HepG2 (cell line): ENCODE measurements around the gene CGREF1. TPM values are rescaled to one million over a fixed set of nuclear protein-coding genes. Genes with fewer than 3 reads are reported as not detected.

Source experiments
- ATAC-seq: fragments of 200-7000 bp; cut with Tn5 transposase; 3 replicates; pipeline ENCODE4 v1.9.1; 2020; ENCODE audit warnings: mild to moderate bottlenecking, moderate library complexity
- BruUV-seq: library from RNA; stranded (reverse); fragments of 400-500 nt; replicated peaks from 2 replicates; lab custom pipeline; 2021; lab: Mats Ljungman, UMichigan
- CTCF ChIA-PET: fragments of 300-600 bp; formaldehyde crosslinking; extraction: SDS; loops from one replicate; lab custom pipeline; 2021; ENCODE audit warnings: low total read pairs, inconsistent platforms, low intra/inter-chr PET ratio; lab: Yijun Ruan, JAX
- POLR2A ChIA-PET: fragments of 350-600 bp; sonication (Branson Sonifier 250); formaldehyde crosslinking; loops from one replicate; lab custom pipeline; 2020; ENCODE audit warnings: antibody characterized with exemption, inconsistent platforms; lab: Yijun Ruan, JAX
- DNase-seq: peaks from one replicate; pipeline ENCODE4 v3.0.0-alpha.2; 2015; ENCODE audit warnings: low spot score
- FAIRE-seq: peaks from 3 replicates; lab custom pipeline; 2011; peaks lifted over from hg19 to GRCh38; lab: Jason Lieb, UNC
- H2AFZ ChIP-seq: one replicate; pipeline ENCODE4 v1.6.1; 2011; ENCODE audit warnings: low read length, inconsistent platforms
- H3K27ac ChIP-seq: fragments of 300-600 bp; 3 replicates; pipeline ENCODE4 v1.8.0; 2011; ENCODE audit warnings: mixed run types, mild to moderate bottlenecking, mixed read lengths, low read length, inconsistent platforms; ENCODE audit not compliant: insufficient read depth; ENCODE audit errors: extremely low read length
- H3K27me3 ChIP-seq, 2 experiments: fragments of 200-600 bp in 1 of 2; 2 replicates in 1 of 2; 3 replicates in 1 of 2; pipeline versions ENCODE4 v1.6.0 to v1.8.0; 2011; ENCODE audit warnings: low read length in 2 of 2, mild to moderate bottlenecking in 2 of 2, moderate library complexity in 2 of 2, inconsistent platforms in 1 of 2; ENCODE audit not compliant: insufficient read depth in 2 of 2, control insufficient read depth in 1 of 2
- H3K36me3 ChIP-seq, 2 experiments: fragments of 200-600 bp in 1 of 2; replicated peaks in 1 of 2; 2 replicates in 1 of 2; 3 replicates in 1 of 2; pipeline versions ENCODE4 v1.5.1 to v1.8.0; 2011; ENCODE audit warnings: low read length in 2 of 2, inconsistent platforms in 1 of 2; ENCODE audit not compliant: insufficient read depth in 2 of 2, control insufficient read depth in 1 of 2
- H3K4me1 ChIP-seq: 2 replicates; pipeline ENCODE4 v1.5.1; 2012; ENCODE audit warnings: low read length, inconsistent platforms; ENCODE audit not compliant: insufficient read depth
- H3K4me2 ChIP-seq: 2 replicates; pipeline ENCODE4 v1.6.0; 2011; ENCODE audit warnings: low read depth, low read length, inconsistent platforms
- H3K4me3 ChIP-seq, 3 experiments: fragments of 200-600 bp in 1 of 3; sonication (generic), shearing (Covaris generic) in 1 of 3; replicated peaks in 1 of 3; 2 replicates each; pipeline ENCODE4 v1.5.1; 2011 to 2016; ENCODE audit warnings: low read length in 3 of 3, inconsistent platforms in 2 of 3, low read depth in 2 of 3, mild to moderate bottlenecking in 2 of 3, control low read depth in 1 of 3, mixed read lengths in 1 of 3; ENCODE audit not compliant: insufficient read depth in 1 of 3
- H3K79me2 ChIP-seq: one replicate; pipeline ENCODE4 v1.6.1; 2011; ENCODE audit warnings: low read length, inconsistent platforms; ENCODE audit not compliant: insufficient read depth
- H3K9ac ChIP-seq: 2 replicates; pipeline ENCODE4 v1.6.0; 2011; ENCODE audit warnings: mild to moderate bottlenecking, low read depth, low read length, inconsistent platforms; ENCODE audit not compliant: insufficient read depth
- H3K9me3 ChIP-seq: 2 replicates; pipeline ENCODE4 v1.5.1; 2012; ENCODE audit warnings: mild to moderate bottlenecking, low read length
- H4K20me1 ChIP-seq: 2 replicates; pipeline ENCODE4 v1.6.0; 2011; ENCODE audit warnings: inconsistent platforms, mild to moderate bottlenecking, low read length, moderate library complexity; ENCODE audit not compliant: insufficient read depth
- GFI1 ChIP-seq: sonication (generic); formaldehyde crosslinking; IDR thresholded peaks from 2 replicates; pipeline ENCODE4 v1.5.0; 2020; ENCODE audit warnings: missing genetic modification reagents, mild to moderate bottlenecking, borderline replicate concordance
- HOXA9 ChIP-seq: sonication (generic); formaldehyde crosslinking; IDR thresholded peaks from 2 replicates; pipeline ENCODE4 v1.8.1; 2022; ENCODE audit warnings: missing genetic modification reagents, mild to moderate bottlenecking, moderate library complexity, borderline replicate concordance
- ISX ChIP-seq: sonication (generic); formaldehyde crosslinking; conservative IDR thresholded peaks from 2 replicates; pipeline ENCODE4 v1.5.0; 2020; ENCODE audit warnings: missing genetic modification reagents
- MLLT10 ChIP-seq: sonication (generic); formaldehyde crosslinking; IDR thresholded peaks from 2 replicates; pipeline ENCODE4 v1.4.0; 2020; ENCODE audit warnings: missing genetic modification reagents
- MTF2 ChIP-seq: sonication (generic); formaldehyde crosslinking; IDR thresholded peaks from 2 replicates; pipeline ENCODE4 v1.5.0; 2020; ENCODE audit warnings: missing genetic modification reagents, borderline replicate concordance
- RBM22 ChIP-seq: fragments of 200-400 bp; formaldehyde crosslinking; optimal IDR thresholded peaks from 2 replicates; pipeline ENCODE3; 2017; ENCODE audit warnings: mild to moderate bottlenecking, low read length, moderate library complexity
- SOX13 ChIP-seq, 3 experiments: fragments of 450-650 bp in 1 of 3; sonication (generic) in 1 of 3; formaldehyde crosslinking in 1 of 3; IDR thresholded peaks in 2 of 3; conservative IDR thresholded peaks in 1 of 3; 2 replicates each; pipeline versions ENCODE4 v1.5.0 to v1.6.1; 2016 to 2020; ENCODE audit warnings: antibody characterized with exemption in 1 of 3, mild to moderate bottlenecking in 1 of 3, missing compliant biosample characterization in 1 of 3, missing genetic modification reagents in 1 of 3, moderate library complexity in 1 of 3
- YEATS4 ChIP-seq: sonication (generic); formaldehyde crosslinking; IDR thresholded peaks from 2 replicates; pipeline ENCODE4 v1.4.0; 2020; ENCODE audit warnings: missing genetic modification reagents, borderline replicate concordance
- ZNF33B ChIP-seq: sonication (generic); formaldehyde crosslinking; IDR thresholded peaks from 2 replicates; pipeline ENCODE4 v1.5.1; 2020; ENCODE audit warnings: mild to moderate bottlenecking, missing genetic modification reagents
- ZNF550 ChIP-seq: sonication (generic); formaldehyde crosslinking; IDR thresholded peaks from 2 replicates; pipeline ENCODE4 v1.4.0; 2020; ENCODE audit warnings: mild to moderate bottlenecking, missing genetic modification reagents, borderline replicate concordance
- ZNF790 ChIP-seq: sonication (generic); formaldehyde crosslinking; IDR thresholded peaks from 2 replicates; pipeline ENCODE4 v1.8.0; 2022; ENCODE audit warnings: missing genetic modification reagents, mild to moderate bottlenecking, borderline replicate concordance
- ZXDC ChIP-seq: sonication (generic); formaldehyde crosslinking; IDR thresholded peaks from 2 replicates; pipeline ENCODE4 v1.5.0; 2020; ENCODE audit warnings: mild to moderate bottlenecking, missing genetic modification reagents
- WGBS: methylation state at CpG from one replicate; pipeline ENCODE4 v1.1.6; 2017; ENCODE audit warnings: low lambda C conversion rate; 5-methylcytosine and 5-hydroxymethylcytosine counted together
- in situ Hi-C: cut with HindIII; loops from 2 replicates; pipeline ENCODE4 v1.10.0; 2017; ENCODE audit warnings: low pct_unique_long_range_greater_than_20kb; ENCODE audit not compliant: extremely low pct_ligation_motif_present
- intact Hi-C: fragments of 100-400 bp; cut with micrococcal nuclease; formaldehyde crosslinking; loops from one replicate; pipeline ENCODE4 v1.10.0; 2022; ENCODE audit not compliant: unreplicated experiment
- polyA plus RNA-seq, 8 experiments: library from polyadenylated mRNA; depleted of rRNA in 3 of 8; stranded (reverse) in 7 of 8; unstranded in 1 of 8; fragments of >200 nt; fragmentation: Illumina TruSeq in 4 of 8; extraction: Trizol in 4 of 8; gene quantifications; 2 replicates each; pipeline versions ENCODE4 v1.2.1 to v1.2.3, GENCODE V29; 2011 to 2016; ENCODE audit warnings: low read depth in 4 of 8, missing spikeins in 1 of 8, mixed read lengths in 1 of 8; ENCODE audit not compliant: insufficient read depth in 1 of 8
- total RNA-seq, 5 experiments: library from RNA; depleted of rRNA; stranded (reverse); fragments of >200 nt; fragmentation: Illumina TruSeq; extraction: Trizol; gene quantifications; 2 replicates each; pipeline ENCODE4 v1.2.3, GENCODE V29; 2016; ENCODE audit warnings: low read depth in 1 of 5
- TF ChIP-seq, protein P1 (sequence below): sonication (generic); formaldehyde crosslinking; IDR thresholded peaks from 2 replicates; pipeline ENCODE4 v1.4.0; 2020; ENCODE audit warnings: missing genetic modification reagents
- TF ChIP-seq, protein P2 (sequence below): sonication (generic); formaldehyde crosslinking; IDR thresholded peaks from 2 replicates; pipeline ENCODE4 v1.5.0; 2020; ENCODE audit warnings: missing genetic modification reagents

CGREF1 gene
- total and polyA plus RNA-seq, 2 of the 13 experiments (the other 11 are each of a cell fraction or from before 2014, with no cell fraction given): 13.9 to 23.4 TPM

GRCh38 chr2:27095745-27096651 lies 22.9 kb downstream of the CGREF1 start (continued):
- TF ChIP-seq, protein P1, sequence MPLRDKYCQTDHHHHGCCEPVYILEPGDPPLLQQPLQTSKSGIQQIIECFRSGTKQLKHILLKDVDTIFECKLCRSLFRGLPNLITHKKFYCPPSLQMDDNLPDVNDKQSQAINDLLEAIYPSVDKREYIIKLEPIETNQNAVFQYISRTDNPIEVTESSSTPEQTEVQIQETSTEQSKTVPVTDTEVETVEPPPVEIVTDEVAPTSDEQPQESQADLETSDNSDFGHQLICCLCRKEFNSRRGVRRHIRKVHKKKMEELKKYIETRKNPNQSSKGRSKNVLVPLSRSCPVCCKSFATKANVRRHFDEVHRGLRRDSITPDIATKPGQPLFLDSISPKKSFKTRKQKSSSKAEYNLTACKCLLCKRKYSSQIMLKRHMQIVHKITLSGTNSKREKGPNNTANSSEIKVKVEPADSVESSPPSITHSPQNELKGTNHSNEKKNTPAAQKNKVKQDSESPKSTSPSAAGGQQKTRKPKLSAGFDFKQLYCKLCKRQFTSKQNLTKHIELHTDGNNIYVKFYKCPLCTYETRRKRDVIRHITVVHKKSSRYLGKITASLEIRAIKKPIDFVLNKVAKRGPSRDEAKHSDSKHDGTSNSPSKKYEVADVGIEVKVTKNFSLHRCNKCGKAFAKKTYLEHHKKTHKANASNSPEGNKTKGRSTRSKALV: peak; percentile 77
- TF ChIP-seq YEATS4 (CRISPR knock-in tag): peak; percentile 86
- peak; percentile 17; the same call in 1 of the 2 replicates for TF ChIP-seq GFI1 (CRISPR knock-in tag)
- TF ChIP-seq, protein P2, sequence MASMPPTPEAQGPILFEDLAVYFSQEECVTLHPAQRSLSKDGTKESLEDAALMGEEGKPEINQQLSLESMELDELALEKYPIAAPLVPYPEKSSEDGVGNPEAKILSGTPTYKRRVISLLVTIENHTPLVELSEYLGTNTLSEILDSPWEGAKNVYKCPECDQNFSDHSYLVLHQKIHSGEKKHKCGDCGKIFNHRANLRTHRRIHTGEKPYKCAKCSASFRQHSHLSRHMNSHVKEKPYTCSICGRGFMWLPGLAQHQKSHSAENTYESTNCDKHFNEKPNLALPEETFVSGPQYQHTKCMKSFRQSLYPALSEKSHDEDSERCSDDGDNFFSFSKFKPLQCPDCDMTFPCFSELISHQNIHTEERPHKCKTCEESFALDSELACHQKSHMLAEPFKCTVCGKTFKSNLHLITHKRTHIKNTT: no peak

- Histone ChIP-seq H3K9ac (peak overlapping the region; percentile 79), H3K4me3 (peak overlapping the region in 1 of 3 experiments; percentile 61; a peak in 2 of 6 replicates), H3K4me2 (peak overlapping the region; percentile 96), H3K27ac (peak overlapping the region; percentile 97), H3K36me3 (peaks cover 4 to 42% of the 10 kb centered on the region in 2 experiments), H4K20me1 (no peaks in the 10 kb centered on the region), H2AFZ (no peak overlapping the region), H3K27me3 (no peaks in the 10 kb centered on the region), H3K9me3 (no peaks in the 10 kb centered on the region), H3K79me2 (peaks cover 30% of the 10 kb centered on the region), H3K4me1 (peaks cover 68% of the 10 kb centered on the region)
- in situ Hi-C loops (loop anchor here (5.0 kb wide), 2 partner anchors 102 to 187 kb away; partner anchors contain the start of gene TRIM54), intact Hi-C loops (loop anchor here (5.0 kb wide), 2 partner anchors 117 to 197 kb away; partner anchors contain the start of genes ATRAID and SLC5A6)
- DNase-seq: no peak
- ATAC-seq: no peak
- WGBS: 0% methylated on average over 2 of the region's 2 CpGs
- POLR2A ChIA-PET: interaction anchor here (0.8 to 4.5 kb wide), 20 partner anchors 9 to 198 kb away, joined by 3 to 40 read pairs (median 4); partner anchors contain the start of genes ABHD1, AGBL5, KHK and OST4
- no peak for FAIRE-seq
- CTCF ChIA-PET: interaction anchor here (1.6 kb wide), 1 partner anchor 185 kb away, joined by 5 read pairs; no protein-coding TSS in a partner anchor
- BruUV-seq: no TSS peak
- TF ChIP-seq ZXDC (CRISPR knock-in tag) (no peak), ZNF790 (peak; percentile 78; the same call in 1 of the 2 replicates), MLLT10 (CRISPR knock-in tag) (no peak), MTF2 (CRISPR knock-in tag) (0 out of 2 replicates have a peak, but pooled peaks have one; percentile 46), ISX (CRISPR knock-in tag) (no peak), HOXA9 (CRISPR knock-in tag) (0 out of 2 replicates have a peak, but pooled peaks have one; percentile 2), RBM22 (peak; percentile 12), ZNF33B (no peak), SOX13 (IDR thresholded peaks at IDR 0.05) (no peak), SOX13 (CRISPR knock-in tag; conservative IDR thresholded peaks at IDR 0.05 in 1 of 2, IDR thresholded peaks at IDR 0.05 in 1 of 2) (no peak), ZNF550 (CRISPR knock-in tag) (peak; percentile 97; the same call in 1 of the 2 replicates)
Measured at GRCh38 chr2:27095427-27095744, 23.5 kb downstream of the CGREF1 start.
